GM21360 (cell line): ENCODE results near the gene FXYD2.
"Not testable (repeated sequence)": the region's sequence is repeated elsewhere in the genome, so short reads cannot be mapped to it uniquely, and the experiment has no call there.

ENCODE experiments used
- ATAC-seq: cut with Tn5 transposase; IDR thresholded peaks from one replicate; pipeline ENCODE4 v1.9.1; 2021; ENCODE audit warnings: mild to moderate bottlenecking, moderate library complexity; ENCODE audit not compliant: unreplicated experiment

The FXYD2 gene

DNA sequence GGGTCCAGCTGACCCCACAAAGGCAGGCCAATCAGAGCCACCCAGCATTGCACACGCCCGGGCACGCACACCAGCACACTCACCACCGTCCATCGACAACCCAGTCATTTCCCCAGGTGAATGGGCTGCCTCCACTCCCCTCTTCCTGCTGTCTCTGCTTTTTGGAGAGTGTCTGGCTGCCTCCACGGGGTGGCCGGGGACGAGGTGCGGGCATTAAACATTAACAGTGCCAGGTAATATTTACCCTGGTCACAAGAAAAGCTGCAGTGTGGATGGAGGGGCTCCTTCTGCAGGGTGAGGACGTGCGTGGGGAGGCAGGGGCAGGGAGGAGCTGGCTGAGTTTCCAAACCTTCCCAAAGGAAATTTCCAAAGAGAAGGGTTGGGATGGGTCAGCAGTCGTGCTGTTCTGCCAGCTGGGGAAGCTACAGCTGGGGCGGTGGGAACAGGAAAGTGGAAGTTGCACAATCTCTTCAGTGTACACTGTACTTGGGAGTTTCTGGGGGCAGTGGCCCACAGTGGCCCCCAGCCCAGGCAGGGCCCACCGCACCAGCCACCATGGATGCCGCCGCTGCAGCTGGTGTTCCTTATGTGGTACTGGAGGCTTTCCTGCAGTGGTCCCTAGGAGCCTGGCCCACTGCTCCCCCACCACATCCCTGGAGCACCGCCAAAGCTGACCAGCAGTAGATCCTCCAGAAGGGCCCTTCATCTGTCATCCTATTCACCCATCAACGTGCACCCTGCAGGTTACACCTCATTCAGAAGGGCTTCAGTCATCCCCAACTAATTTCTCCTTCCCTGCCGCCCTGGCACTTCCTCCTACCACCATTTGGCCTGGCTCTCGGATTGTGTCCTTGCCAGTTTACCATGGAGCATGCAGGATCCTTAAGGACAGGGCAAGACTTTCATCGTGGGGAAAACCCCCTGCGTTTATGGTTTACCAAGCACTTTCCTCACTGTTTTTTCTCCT lies at the start of gene FXYD2:
Gene FXYD2 (minus strand): TSS at position 174 of the 967 bp plus-strand sequence. CDS start 66 bp downstream, at position 108.
- no peak for ATAC-seq

GRCh38 chr11:117873828-117874125 lies 49.2 kb upstream of the FXYD2 start:
- no peak for ATAC-seq

DNA sequence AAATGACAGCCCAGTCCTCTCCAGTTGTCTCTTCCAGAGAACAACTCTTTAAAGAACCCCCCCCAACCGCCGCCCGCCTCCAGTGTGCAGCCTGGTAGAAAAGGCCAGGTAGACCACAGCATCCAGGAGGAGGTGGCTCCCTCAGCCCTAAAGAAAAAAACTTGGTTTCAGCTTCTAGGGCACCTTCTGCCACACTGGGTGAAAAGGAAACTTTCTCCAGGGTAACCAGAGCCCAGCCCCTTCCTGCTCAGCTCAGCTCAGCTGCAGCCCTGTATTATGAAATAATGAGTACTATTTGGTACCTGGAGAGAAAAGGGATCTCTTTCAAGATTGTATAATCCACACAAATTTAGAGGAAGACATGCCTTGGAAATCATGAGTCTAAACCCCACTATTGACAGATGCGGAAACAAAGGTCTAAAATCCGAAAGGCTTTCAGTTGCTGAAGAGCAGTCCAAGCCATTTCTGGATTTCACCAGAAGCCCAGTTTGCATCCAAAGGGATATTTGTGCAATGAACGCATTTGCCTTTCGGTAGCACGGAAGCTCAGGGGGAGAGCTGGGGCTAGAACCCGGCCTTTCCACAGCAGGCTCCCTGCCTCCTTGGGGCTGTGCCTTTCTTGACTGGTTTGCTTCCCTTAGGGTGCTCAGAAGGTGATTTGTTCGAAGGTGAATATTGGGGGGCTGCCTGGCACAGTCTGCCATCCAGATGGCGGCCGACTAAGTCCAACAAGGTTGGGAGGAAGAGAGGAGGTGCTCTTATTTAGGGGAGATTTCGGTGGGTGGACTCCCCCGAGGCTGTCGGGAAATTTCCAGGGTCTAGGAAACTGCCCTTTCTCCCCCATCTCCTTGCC lies 48.7 kb upstream of the FXYD2 start:
- no peak for ATAC-seq

DNA sequence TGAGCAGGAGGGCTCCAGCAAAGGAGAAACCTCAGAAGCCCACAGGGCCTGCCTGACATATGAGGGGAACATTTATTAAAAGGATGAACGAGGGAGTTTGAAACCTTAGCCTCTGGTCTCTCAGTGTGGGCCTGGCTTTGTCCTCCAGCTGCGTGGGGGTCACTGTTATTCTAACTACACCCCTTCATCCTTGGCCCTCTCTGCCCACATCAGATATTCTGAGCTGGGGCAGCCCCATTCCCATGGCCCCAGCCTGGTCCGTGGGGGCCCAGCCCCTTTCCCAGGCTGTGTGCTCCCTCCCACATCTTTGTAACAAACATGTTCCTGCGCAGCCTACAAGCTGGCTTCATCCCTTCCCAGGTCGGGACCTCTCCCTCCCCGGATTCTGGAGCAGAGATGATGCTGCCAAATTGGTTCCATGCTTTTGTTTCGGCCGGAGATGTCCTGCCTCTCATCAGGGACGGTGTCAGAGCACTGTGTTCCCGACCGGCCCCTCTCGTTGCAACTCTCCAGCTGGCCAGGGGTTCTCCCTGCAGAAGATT lies 47.9 kb upstream of the FXYD2 start:
- no peak for ATAC-seq

DNA sequence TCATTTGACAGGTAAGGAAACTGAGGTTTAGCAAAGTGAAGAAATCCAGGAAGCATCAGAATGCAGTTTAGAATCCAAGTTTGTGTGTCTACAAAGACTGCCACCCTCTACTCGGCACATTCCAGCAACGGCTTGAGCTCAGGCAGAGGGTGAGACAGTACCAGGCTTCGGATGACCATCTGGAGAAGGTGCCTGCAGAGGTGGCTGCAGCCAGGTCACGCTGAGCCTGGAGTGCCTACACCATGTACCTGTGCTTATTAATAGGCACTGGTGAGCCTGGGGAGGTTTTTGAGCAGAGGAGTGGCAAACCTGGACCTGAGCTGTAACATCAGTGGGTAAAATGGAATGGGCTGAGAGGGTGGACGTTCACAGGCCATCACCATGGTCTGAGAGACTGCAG lies 47.2 kb upstream of the FXYD2 start:
- no peak for ATAC-seq

DNA sequence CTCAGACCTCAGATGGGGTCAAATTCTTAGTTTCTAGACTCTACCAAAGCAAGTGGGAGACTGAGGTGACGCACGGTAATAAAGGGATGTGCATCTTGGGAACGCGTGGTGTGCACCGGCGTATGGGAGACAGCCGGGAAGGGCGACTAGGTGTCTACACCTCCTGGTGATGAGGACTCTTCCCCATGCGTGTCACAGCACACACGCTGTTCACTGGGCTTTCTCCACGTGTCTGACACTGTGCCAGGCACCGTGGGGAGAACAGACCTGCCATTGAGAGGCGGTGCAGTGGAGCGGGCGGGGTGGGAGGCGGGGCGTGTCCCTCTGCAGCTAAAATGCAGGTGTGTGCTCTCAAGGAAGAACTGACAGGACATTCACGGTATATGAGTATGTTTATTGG lies 46.6 kb upstream of the FXYD2 start:
- no peak for ATAC-seq

DNA sequence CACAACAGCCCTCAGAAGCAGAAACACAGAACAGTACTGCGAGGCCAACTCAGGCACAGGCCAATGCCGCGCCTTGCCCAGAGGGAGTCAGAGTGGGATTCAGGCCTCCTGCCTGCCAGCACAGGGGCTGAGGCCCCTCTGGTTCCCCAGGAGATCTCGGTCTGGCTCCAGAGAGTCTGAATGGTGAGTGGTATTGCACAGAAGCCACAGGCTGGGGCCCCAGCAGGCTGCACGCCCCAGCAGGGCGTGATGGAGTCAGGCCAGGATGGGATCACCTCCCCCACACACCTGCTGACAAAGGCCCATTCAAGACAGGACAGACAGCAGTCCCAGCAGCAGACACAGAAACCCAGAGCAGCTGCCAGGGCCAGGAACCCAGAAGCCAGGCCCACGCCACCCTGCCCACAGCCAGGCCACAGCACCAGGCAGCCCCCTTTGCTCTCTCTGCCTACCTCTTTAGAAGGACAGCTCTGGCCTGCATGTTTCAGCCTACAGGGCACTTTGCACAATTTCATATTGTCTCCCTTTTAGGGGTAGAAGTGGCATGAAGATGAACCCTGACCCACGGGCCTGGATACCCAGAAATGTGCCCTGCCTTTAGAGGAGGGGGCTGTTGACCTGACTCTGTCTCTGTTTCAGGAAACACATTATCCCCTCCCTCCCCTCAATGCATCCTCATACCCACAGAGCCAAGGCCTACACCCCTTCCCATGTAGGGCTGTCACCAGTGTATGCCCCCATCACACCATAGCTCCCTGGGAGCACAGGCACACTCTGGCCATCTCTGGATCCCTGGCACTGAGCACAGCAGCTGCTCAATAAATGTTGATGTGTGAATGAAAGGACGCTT lies 45.8 kb upstream of the FXYD2 start:
- ATAC-seq: no peak

DNA sequence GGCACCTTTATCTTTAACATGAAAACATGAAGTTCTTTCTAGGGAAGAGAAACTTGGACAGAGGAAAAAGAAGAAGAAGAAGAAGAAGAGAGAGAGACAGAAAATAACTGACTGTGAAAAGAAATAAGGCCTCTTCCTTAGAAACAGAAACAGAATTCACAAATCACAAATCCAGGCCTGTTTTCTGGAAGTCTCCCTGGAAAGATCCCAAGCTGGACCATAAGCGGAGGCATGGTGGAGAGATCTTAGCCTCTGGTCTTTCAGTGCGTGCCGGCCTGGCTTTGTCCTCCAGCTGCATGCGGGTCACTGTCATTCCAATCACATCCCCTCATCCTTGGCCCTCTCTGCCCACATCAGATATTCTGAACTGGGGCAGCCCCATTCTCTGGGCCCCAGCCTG lies 45.1 kb upstream of the FXYD2 start:
- no peak for ATAC-seq

- no peak for ATAC-seq
These were observed 44.4 kb upstream of the FXYD2 start for GRCh38 chr11:117868815-117869561.

- no peak for ATAC-seq
These were observed 43.5 kb upstream of the FXYD2 start for GRCh38 chr11:117868088-117868487.

- no peak for ATAC-seq
These were observed 42.0 kb upstream of the FXYD2 start for GRCh38 chr11:117866526-117866925.

- not testable (repeated sequence) for ATAC-seq
These were observed 41.0 kb upstream of the FXYD2 start for GRCh38 chr11:117865546-117865945.

DNA sequence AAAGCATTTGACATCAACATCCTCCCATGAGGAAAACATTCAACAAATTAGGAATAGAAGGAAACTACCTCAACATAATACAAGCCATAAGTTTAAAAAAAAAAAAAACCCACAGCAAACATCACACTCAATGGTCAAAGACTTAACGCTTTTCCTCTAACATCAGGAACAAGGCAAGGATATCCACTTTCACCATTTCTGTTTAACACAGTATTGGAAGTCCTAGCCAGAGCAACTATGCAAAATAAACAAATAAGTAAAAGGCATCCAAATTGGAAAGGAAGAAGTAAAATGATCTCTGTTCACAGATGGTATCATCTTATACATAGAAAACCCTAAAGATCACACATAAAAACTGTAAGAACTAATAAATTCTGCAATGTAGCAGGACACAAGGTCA lies 38.8 kb upstream of the FXYD2 start:
- no peak for ATAC-seq

DNA sequence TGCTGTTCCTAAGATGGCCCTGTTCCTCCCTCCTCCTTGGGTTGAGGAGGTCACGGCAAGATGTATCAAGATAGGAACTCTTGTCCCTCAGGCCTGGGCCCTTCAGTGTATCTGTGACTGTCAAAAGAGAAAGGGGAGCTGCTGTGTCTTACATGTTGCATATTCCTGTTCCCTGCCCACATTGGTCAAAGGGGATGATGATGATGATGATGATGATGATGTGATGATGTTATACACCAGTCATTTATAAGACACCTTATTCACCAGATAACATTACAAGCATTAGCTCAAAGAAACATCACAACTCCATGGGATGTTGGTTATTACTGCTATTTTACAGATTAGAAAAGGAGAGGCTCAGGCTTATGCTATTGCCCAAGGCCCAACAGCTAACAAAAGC lies 38.2 kb upstream of the FXYD2 start:
- ATAC-seq: no peak

DNA sequence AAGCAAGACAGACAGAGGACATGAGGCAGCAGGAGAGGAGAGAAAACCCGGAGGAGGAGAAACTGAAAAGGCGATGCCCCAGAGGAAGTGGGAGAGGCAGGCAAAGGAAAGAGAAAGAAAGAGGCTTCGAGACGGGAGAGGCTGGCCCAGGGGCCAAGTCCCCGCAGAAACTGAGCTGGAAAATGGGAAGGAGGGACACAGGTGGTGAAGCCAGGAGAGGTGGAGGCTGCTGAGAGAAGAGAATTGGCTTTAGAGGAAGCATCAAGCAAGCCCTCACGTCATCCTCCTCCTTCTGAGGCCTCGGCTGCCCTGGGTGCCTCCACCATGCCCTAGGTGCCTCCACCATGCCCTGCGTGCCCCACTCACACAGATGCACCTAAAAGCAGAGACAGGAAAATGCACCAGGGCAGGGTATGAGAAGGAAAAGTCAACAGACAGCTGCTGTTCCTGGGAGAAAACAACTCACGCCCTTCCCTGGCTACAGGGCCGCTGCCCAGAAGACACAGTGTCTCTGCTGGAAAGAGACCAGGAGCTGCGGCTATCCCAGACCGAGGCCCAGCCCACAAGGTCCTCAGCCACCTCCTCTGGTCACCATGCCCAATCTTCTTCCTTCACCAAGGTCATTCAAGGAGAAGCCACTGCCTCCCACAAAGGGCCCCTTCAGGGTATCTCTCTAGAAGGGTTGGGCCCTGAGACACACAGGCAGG lies 37.6 kb upstream of the FXYD2 start:
- ATAC-seq: no peak

DNA sequence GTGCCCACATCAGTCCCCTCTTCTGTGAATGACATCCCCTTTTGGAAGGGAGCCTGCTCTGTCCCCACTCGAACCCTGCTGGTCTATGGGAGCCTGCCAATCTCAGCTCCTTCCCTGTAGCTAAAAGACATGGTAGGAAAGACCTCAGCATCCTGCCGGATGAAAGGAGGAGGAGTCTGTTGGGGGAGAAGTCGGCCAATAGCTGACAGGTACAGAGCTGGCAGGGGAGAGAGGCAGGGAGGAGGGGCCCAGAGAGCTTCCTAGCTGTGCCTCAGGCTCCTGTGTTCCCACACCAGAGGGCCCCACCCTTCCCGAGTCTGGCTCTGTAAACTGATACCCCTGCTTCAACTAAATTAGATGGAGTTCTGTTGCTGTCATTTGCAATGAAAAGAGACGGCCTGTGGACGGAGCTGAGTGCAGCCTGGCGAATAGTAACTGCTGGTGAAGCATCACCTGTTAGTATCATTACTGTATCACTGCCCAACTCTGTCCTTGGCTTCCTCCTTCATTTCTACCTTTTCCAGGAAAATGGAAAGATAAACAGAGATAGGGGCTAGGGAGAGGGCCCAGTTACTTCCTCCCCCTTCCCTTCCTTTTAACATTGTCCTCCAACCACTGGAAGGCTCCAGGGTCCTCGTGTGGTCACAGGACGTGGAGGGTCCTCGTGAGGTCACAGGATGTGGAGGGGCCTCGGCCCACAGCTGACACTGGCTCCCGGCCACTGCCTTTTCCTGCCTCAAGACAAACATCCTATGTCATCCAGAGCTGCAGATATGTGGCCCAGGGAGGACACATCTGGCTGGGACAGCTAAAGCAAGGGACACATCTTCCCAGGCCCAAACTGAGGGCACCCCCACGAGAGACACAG lies 36.8 kb upstream of the FXYD2 start:
- no peak for ATAC-seq

DNA sequence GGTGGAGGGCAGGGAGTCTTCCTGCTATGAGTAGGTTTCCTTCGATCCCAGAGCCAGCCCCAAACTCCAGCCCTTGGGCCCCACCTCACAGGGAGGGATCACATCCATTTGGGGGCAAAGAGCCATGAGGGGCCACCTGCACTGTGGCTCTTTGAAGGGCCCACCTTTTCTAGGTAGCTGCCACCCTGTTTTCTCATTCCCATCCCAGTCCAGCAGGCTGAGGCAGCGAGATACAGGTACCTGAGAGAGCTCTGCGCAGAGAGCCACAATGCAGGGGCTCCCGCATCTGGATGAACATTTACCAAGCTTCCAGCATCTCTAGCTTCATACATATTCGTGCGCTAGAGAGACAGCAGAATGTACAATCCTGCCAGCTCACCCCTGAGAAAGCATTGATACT lies 35.6 kb upstream of the FXYD2 start:
- ATAC-seq: no peak

- no peak for ATAC-seq
These were observed 35.1 kb upstream of the FXYD2 start for GRCh38 chr11:117859488-117860112.
